Muscle of arm (tissue), 12 donors: Measurements from ENCODE around the gene DPYSL4. TPM values are rescaled to one million over a fixed set of nuclear protein-coding genes. Genes with fewer than 3 reads are reported as not detected.
"Not testable (repeated sequence)": the region's sequence is repeated elsewhere in the genome, so short reads cannot be mapped to it uniquely, and the experiment has no call there.

ENCODE experiments used
- DNase-seq: peaks from one replicate; pipeline ENCODE4 v3.0.0-alpha.2; 2013
- polyA plus RNA-seq, 12 donors: library from polyadenylated mRNA; unstranded; fragments of 120-200 nt; gene quantifications; one replicate each; pipeline ENCODE4 v1.2.1, GENCODE V29; 2013; ENCODE audit not compliant: insufficient read length in 12 of 12

The DPYSL4 gene
- polyA plus RNA-seq, 12 donors: 1.8 to 5.3 (median 2.8) TPM; not detected in 2

DNA sequence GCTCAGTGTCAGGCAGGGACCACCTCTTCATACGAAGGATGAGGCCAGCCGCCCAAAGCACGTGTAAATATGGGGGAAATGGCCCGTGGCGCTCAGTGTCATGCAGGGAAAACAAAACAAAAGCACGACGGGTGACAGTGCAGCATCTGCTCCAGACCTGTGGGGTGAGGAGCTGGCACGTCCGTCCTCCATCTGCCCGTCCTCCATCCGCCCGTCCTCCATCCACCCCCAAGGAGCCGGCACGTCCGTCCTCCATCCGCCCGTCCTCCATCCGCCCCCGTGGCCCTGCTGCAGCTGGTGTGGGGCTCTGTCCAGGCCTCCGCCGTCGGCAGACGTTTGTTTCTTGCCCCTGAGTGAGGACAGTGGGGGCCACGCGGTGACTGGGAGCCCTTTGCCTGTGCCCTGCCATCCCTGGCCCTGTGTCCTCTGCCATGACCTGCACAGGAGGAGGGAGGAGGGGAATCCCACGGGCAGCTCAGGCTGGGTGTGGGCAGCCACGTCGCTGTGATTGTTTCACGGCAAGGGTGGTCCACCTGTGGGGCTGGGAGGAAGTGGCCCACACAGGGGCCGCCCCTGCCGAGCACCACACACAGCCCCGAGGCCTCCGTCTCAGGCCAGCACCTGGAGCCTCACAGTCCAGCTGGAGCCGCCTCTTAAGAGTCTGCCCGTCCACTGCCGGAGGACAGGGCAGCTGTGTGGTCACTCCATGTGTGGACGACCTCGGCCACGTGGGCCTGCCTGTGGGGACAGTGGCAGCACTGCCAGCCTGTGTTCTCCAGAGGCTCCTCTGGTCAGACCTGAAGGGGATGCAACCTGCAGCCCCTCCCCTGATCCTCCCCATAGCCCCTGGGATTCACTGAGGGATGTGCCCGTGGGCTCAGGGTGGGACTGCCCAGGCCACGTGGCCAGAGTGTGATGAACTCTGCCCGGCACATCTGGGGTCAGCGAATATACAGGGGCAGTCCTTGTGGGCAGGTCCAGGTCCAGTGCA is 38.2 kb upstream of the DPYSL4 start:
- DNase-seq: no peak

DNA sequence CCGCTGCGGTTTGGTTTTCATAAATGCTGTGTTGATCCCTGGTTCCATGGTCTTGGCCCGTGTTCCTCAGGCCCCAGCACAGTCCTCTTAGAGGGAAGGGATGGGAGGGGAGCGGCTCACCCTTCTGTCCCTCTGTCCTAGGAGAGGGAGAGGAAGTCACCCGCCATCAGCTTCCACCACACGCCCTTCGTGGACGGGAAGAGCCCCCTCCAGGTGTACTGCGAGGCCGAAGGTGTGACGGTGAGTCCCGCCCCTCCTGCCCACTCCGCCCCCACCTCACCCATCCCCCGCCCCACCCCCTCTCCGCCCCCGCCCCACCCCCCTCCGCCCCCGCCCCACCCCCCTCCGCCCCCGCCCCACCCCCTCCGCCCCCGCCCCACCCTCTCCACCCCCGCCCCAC is 37.5 kb upstream of the DPYSL4 start:
- DNase-seq: no peak

GRCh38 chr10:132149917-132150316 is 36.8 kb upstream of the DPYSL4 start:
- no peak for DNase-seq

DNA sequence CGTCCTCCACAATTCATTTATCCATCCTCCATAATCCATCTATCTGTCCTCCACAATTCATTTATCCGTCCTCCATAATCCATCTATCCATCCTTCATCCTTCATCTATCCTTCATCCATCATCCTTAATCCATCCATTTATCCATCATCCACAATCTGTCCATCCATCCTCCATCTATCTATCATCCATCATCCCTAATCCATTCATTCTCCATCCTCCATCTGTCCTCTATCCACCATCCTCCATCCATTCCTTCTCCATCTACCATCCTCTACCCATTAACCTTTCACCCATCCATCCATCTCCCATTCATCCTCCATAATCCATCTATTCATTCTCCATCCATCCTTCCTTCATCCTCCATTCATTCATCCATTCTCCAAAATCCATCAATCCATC is 36.0 kb upstream of the DPYSL4 start:
- DNase-seq: no peak

DNA sequence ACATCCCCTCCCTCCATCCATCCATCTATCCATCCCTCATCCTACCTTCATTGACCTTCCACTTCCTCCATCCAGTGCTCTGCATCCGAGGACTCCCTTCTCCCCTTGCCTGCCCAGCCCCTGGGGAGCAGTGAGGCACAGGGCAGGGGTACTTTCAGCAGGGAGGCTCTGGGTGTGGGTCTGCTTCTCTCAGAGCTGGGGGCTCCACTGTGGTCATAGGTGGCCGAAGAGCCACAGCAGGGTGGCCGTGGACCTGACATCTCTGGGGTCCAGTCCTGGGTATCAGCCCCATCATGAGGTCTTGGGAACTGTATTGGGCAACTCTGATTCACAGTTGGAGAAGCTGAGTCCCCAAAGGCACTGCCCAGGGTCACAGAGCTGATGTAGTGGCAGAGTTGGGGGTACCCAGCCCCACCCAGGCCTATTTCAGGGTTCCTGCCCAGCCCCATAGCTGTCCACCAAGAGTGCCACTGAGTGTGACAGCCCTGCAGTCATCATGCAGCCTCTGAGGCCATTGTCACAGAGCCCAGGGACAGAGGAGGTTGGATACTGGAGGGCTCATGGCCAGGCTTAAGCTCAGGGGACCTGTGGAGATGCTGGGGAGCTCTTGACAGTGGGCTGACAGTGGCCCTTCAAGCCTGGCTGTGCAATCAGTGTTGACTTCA is 35.3 kb upstream of the DPYSL4 start:
- DNase-seq: no peak

- no peak for DNase-seq
These were observed 34.7 kb upstream of the DPYSL4 start for GRCh38 chr10:132151951-132152505.

- DNase-seq: no peak
These were observed 33.7 kb upstream of the DPYSL4 start for GRCh38 chr10:132152896-132153580.

DNA sequence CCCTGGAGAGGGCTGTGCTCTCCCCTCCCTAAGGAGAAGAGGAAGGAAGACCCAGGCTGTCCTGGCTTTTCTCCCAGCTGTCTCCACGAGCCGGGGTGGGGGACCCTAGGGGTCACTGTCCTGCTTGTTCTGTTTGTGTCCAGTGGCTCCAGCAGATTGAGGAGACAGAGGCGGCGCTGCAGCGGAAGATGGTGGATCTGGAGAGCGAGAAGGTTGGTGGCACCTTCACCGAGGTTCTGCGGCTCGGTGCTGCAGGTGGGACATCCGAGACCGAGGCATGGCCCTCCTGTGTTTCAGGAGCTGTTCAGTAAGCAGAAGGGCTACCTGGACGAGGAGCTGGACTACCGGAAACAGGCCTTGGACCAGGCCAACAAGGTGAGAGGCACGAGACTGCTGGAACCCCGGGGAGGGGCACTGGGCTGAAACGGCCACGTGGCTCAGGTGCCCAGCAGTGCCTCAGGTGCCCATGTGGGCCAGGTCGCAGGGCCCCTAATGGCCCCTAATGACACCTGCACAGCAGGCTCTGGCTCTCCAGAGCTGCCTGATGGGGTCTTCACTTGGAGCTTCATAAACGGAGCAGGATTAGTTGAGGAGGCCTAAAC is 33.0 kb upstream of the DPYSL4 start:
- DNase-seq: no peak

GRCh38 chr10:132154440-132154839 is 32.3 kb upstream of the DPYSL4 start:
- no peak for DNase-seq

DNA sequence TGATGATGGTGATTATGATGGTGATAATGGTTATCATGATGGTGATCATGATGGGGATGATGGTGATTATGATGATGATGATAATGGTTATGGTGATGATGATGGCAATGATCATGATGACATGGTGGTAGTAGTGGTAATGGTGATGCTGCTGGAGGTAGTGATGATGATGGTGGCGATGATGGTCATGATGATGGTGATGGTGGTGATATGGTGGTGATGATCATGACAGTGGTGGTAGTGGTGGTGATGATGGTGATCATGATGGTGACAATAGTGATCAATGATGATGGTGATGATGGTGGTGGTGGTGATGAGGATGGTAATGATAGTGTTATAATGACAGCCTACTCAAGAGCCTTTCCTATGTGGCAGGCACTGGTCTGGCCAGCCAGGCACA is 31.8 kb upstream of the DPYSL4 start:
- DNase-seq: no peak

DNA sequence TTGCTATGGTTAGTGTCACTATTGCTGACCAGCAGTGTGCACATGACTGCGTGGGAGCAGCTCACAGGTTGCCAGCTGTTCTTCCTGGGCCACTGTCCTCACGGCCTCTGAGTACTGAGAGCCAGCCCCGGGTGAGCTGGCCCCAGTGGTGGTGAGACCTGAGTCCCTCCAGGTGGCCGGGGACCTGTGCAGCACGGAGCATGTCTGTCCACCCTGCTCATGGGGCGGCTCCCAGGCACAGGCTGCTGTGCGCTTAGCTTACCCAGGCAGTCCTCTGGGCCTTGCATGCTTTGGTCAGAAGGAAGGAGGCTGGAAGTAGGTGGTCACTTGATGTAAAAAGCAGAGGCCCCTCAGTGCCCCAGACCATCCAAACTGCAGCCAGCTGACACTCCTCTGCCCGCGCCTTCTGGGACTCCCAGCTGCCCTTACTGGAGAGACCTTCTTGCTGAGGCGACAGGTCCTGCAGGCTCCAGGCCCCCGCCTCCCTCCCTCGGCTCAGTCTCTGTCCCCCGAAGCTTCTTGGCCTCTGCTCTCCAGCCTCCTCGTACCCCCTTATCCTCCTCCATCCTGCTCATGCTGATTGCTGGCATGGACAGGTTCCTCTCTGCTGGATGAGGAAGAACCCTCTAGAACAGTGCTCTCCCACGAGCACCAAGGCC is 30.9 kb upstream of the DPYSL4 start:
- DNase-seq: no peak

- no peak for DNase-seq
These were observed 30.4 kb upstream of the DPYSL4 start for GRCh38 chr10:132156382-132156781.

DNA sequence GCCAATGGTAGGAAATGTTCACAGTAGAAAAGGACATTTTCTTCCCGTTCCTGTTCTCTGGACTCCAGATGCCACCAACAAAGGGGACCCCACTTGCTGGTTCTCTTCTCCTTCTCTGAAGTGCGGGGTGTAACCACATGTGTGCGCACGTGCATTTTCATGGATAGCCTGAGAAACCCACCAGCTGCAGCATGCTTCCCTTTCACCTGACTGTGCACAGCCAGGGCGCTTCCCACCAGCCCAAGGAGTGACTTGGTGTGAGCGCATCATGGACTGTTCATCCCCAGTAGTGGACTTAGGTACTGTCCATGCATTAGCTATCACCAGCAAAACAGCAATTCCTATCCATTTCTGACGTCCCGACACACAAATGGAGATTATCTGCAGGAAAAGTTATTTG is 29.6 kb upstream of the DPYSL4 start:
- DNase-seq: no peak

GRCh38 chr10:132158122-132158741 is 28.5 kb upstream of the DPYSL4 start:
- no peak for DNase-seq

GRCh38 chr10:132158823-132159222 is 27.9 kb upstream of the DPYSL4 start:
- no peak for DNase-seq

- not testable (repeated sequence) for DNase-seq
These were observed 27.2 kb upstream of the DPYSL4 start for GRCh38 chr10:132159302-132160230.

- not testable (repeated sequence) for DNase-seq
These were observed 26.5 kb upstream of the DPYSL4 start for GRCh38 chr10:132160231-132160630.

DNA sequence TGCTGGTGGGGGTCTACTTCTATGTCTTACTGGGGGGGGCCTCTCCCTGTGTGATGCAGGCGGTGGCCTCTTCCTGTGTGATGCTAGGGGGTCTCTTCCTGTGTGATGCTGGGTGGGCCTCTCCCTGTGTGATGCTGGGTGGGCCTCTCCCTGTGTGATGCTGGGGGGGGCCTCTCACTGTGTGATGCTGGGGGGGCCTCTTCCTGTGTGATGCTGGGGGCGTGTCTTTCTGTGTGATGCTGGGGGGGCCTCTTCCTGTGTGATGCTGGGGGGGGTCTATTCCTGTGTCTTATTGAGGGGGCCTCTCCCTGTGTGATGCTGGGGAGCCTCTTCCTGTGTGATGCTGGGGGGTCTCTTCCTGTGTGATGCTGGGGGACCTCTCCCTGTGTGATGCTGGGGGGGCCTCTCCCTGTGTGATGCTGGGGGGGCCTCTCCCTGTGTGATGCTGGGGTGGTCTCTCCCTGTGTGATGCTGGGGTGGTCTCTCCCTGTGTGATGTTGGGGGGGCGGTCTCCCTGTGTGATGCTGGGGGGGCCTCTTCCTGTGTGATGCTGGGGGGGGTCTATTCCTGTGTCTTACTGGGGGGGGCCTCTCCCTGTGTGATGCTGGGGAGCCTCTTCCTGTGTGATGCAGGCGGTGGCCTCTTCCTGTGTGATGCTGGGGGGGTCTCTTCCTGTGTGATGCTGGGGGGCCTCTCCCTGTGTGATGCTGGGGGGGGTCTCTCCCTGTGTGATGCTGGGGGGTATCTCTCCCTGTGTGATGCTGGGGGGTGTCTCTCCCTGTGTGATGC is 25.7 kb upstream of the DPYSL4 start:
- DNase-seq: not testable (repeated sequence)
